GM21526 (cell line): ENCODE results near the gene SLX4IP.

Source experiments
- ATAC-seq: cut with Tn5 transposase; IDR thresholded peaks from one replicate; pipeline ENCODE4 v1.9.1; 2021; ENCODE audit warnings: moderate library complexity; ENCODE audit not compliant: unreplicated experiment, low FRiP score

Gene SLX4IP

DNA sequence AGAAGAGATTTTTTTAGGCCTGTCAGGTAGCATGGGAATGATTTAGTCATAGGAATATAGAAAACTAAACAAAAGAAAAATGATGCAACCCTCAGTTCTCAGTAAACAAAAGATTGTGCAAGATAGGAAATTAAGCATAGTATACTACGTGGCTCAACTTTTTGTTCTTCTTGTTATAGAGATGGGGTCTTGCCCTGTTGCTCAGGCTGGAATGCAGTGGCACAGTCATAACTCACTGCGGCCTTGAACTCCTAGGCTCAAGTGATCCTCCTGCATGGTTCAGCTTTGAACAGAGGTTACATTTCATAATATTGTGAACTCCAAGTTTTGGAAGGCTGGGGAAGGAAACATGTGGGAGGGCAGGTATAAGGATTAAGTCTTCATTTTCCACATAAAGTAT, 28.5 kb downstream of the SLX4IP start:
- no peak for ATAC-seq

DNA sequence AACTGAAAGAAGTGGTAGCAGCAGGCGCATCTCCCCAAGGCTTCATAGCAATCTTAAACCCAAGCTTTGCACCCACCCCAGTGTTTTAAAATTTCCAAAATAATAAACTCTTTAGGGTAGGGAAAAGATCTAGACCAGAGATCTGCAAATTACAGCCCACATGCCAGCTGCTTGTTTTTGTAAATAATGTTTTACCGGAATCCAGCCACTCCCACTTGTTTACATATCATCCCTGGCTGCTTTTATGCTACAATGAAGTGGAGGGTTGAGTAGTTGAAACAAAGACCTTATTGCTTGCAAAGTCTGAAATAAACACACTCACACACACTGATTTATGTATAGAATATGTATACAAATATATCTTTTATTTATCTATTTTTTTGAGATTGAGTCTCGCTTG, 30.0 kb downstream of the SLX4IP start:
- ATAC-seq = no peak

- ATAC-seq = no peak
These were observed 31.2 kb downstream of the SLX4IP start for GRCh38 chr20:10466325-10466724.

- no peak for ATAC-seq
These were observed 31.8 kb downstream of the SLX4IP start for GRCh38 chr20:10466855-10467254.

DNA sequence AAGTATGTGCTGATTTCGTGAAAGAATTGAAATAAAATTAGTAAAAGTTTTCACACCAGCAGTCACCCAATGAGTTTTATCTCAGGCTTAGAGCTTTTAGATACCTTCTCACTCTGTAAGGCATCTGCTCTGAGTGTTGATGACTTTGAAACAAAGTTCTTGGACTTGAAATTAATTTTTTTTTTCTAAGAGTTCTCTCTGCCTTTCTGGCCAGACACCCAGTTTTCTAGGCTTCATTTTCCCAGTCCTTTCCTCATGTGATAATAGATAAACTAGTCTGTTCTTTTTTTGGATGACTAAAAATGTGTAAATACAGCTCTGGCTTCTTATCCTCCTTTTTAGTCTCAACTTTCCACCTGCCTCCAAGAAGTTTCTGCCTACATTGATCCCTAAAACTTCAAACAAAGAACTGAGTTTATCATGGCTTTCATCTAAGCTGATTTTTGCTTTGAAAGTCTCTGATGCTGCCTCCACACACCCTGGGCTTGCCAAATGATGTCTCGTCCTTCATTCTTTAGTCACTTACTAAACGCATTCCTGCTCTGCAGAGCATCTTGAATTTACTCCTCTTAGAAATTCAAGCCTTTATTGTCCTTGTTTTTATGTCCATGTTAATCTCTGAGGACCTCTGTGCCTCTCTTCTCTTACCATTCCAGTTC, 32.7 kb downstream of the SLX4IP start:
- ATAC-seq = no peak

DNA sequence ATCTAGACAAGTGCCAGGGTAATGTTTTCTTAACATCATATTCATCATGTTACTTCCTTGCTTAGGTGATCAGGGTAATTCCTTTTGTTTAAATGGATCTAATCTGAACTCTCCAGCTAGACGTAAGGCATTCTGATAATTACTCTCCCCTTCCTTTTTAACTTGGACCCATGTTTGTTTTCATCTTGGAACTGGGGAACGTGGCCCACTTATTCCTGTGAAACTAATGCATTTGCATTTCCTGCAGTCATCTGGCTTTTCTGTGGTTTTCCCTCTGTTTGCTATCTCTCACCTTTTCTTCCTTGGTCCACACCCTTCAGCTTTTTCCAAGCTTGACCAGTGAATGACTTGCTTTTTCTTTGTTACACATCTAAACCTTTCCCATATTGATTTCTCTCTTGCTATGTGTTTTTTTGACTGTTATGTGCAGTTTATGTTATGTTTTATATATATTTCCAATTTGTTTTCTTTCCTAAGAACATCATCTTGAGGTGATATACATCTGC, 33.3 kb downstream of the SLX4IP start:
- ATAC-seq = no peak

GRCh38 chr20:10469056-10469455, 34.0 kb downstream of the SLX4IP start:
- no peak for ATAC-seq

DNA sequence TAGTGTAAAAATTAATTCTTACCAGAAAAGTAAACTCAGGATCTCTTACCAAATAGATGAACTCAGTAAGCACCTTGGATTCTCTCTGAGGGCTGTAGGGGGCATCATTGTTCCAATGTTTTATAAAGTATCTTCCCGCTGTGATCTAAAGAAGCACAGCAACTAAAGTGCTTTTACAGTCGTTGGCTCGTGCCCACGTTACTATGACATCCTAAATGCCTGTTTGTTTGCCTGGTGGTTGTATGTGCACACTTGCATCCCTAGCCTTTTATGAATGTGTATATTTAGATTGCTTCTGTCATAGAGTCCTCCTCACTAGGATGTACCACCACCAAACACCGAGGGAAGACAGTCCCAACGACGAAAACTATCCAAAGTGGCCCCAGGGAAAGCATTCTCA, 34.5 kb downstream of the SLX4IP start:
- ATAC-seq = no peak

- no peak for ATAC-seq
These were observed 35.2 kb downstream of the SLX4IP start for GRCh38 chr20:10470276-10470675.

DNA sequence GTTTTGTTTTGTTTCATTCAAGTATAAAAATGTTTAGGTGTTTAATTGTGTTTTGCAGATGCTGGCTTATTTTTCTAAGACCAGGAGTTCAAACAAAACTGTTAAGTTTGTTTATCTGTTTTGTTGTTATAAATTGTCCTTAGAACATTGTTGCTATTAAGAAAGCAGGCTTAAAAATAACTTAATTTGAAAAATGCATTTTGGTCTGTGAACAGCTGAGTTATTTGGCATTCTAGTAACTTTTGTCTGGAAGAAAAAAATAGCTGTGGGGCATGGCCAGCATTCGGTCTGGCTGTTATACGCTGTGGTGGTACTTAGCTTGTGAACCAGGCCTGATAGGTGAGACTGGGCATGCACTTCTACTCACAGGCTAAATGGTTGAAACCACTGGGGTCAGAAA, 37.8 kb downstream of the SLX4IP start:
- ATAC-seq = no peak

DNA sequence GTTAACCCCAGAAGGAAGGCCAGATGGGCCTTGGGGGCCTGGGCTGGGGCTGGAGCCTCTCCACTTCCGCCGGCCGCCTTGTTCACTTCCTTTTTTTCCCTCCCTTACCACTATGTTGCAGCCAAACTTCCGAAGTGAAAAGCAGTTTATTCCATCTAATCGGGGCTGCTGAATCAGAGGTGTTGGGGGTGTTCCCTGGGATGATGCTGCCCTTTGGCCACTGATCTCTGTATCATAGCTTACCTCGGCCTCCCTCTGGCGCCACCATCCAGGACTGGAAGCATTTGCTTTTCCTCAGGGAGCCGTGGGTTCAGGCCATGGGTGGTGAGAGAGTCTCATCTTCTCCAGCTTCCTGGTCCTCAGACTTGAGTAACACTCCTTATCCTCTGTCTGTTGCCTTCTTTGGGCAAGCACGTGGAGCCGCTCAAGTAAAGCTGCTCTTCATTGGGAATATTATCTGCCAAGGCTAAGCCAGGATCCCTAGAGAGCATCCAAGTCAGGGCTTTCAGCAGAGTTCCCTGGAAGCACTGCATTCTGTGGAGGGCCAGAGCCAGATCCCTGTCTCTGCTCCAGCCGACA, 39.6 kb downstream of the SLX4IP start:
- no peak for ATAC-seq

GRCh38 chr20:10475225-10475624, 40.1 kb downstream of the SLX4IP start:
- ATAC-seq = no peak

DNA sequence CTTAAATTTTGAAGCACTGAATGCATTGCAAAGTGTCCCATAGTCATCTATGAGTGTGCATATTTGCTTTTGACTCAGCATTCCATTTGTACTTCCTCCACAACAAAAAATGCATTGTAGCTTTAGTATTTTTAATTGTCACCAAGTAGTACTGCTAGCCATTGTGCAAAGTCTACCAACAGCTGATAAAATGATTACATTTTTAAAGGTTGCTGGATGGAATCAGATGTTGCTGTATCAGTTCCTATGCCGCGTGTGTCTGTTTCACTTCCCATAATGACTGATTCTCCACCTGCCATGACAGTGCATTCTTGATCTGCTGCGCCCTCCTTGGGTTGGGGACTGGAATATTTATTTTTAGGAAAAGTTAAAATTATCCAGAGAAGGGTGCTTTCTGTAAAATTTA, 41.2 kb downstream of the SLX4IP start:
- ATAC-seq = peak; percentile 83

GRCh38 chr20:10478205-10478604, 43.1 kb downstream of the SLX4IP start:
- ATAC-seq = peak; percentile 62

DNA sequence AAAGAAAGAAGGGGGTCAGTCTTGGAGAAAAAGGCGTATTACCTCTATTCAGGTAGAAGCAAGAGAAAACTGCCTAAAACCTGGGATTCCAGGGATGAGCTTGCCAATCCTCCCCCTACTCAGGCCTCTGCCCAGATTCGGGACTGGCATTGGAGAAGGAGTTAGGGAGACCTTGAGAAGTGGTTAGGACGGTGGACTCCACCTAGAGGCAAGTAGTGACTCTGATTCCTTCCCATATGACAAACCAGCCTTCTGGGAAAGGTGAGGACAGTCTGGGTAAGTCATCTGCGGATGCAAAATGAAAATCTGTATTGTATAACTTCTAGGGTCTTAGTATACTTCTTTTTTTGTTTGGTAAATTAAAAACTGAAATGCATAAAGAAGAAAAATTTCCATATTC, 43.8 kb downstream of the SLX4IP start:
- ATAC-seq = no peak

- ATAC-seq = no peak
These were observed 46.6 kb downstream of the SLX4IP start for GRCh38 chr20:10481676-10482075.

GRCh38 chr20:10483691-10484090, 48.6 kb downstream of the SLX4IP start:
- no peak for ATAC-seq

DNA sequence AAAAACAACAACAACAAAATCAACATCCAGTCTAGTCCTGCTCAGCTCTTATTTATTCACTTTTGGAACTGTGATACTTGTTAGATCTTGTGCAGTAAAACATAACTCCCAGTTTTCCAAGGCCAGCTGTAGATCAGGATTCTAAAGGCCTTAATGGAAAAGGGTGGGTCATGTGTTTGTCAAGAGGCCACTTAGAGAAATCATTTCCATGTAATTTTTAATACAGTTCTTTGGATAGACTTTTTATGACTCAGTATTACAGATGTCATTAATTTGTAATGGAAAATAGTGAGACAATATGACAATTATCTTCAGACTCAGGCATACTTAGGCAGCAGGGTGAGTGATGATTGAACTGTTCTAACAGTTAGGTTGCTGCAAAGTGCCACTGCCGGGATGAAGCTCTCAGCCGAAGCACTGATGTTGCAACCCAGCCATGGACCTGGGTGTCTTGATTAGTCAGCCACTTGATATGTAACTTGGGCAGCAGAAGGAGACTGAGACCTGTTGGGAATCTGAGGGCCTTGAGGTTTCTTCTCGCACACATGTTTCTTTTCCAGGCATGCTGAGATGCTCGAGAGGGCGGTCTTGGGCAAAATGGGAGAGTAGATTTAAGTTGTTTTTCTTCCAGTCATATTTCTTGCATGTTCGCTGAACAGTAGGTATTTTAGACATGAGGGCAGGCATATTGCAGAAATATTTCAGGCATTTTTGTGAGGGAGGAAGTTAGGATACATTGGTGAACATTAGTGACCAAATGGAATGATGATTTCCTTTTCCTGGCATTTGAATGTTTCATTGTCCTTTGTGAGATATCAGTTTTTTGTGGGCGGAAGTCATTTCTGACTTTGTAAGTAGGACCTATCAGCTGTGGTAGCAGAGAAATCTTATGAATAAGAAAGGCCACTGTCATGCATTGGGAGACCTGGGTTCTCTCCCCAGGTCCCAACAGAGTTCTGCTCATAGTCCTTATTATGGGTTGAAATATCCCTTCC, 52.3 kb downstream of the SLX4IP start:
- ATAC-seq = no peak

- ATAC-seq = no peak
These were observed 53.4 kb downstream of the SLX4IP start for GRCh38 chr20:10488534-10488933.

DNA sequence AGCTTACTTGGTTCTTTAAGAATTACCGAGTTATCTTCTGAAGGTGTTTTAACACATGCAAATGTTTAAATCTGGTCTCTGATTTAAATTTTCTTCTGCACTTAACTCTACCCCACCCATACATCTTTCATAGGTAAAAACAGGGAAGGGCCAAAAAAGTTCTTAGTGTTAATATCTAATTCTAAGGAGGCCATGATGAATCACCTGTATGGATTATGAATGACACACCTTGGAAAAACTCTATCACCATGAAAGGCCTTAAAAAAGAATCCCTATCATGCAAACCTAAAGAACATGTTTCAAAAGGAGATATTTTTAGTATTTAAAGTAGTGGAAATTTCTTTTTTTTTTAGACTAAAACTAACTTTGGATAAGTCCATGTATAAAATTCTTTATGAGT, 54.7 kb downstream of the SLX4IP start:
- ATAC-seq = no peak

DNA sequence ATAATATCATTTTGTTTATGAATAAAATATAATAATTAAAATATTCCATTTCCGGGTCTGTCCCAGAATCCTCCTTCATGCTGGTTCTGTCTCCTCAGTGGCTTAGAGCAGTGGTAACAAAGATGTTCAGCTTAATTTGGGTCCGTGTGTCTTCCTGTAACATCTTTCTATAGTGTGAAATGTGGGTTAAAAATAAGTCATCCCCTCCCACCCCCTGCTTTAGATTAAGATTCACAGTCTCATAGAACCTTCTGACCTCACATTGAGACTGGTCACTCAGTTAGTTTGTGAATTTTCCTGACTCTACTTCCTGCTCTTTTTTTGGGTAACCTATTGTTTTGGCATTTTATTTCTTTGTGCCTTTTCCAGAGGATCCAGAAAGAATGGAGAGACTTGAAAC, 55.2 kb downstream of the SLX4IP start:
- no peak for ATAC-seq
